SK-N-SH (cell line): ENCODE results near the gene FAHD2A. TPM values are rescaled to one million over a fixed set of nuclear protein-coding genes. Genes with fewer than 3 reads are reported as not detected.
"Not testable (repeated sequence)": the region's sequence is repeated elsewhere in the genome, so short reads cannot be mapped to it uniquely, and the experiment has no call there.

Source experiments
- CTCF ChIA-PET: fragments of 300-600, 350-600 bp; formaldehyde crosslinking; extraction: SDS; loops from one replicate; lab custom pipeline; 2021; lab: Yijun Ruan, JAX
- POLR2A ChIA-PET: fragments of 350-600 bp; sonication (Branson Sonifier 250); formaldehyde crosslinking; extraction: SDS; loops from one replicate; lab custom pipeline; 2020; ENCODE audit warnings: antibody characterized with exemption, inconsistent platforms; lab: Yijun Ruan, JAX
- DNase-seq: peaks from one replicate; pipeline ENCODE4 v3.0.0; 2012
- H2AFZ ChIP-seq: fragments of 200-600 bp; sonication (generic); 2 replicates; pipeline ENCODE4 v1.8.1; 2016; ENCODE audit warnings: antibody characterized with exemption, mild to moderate bottlenecking, low read depth
- H3F3A ChIP-seq: fragments of 200-600 bp; sonication (generic); replicated peaks from 2 replicates; pipeline ENCODE3; 2016; ENCODE audit warnings: antibody characterized with exemption, mild to moderate bottlenecking; ENCODE audit not compliant: insufficient read depth
- H3K27ac ChIP-seq, 2 experiments: fragments of 200-500 bp in 1 of 2; fragments of 200-600 bp in 1 of 2; sonication (Bioruptor generic) in 1 of 2; sonication (generic), shearing (Covaris generic) in 1 of 2; 2 replicates each; pipeline versions ENCODE4 v1.5.1 to v1.6.1; 2014 to 2016; ENCODE audit warnings: low read depth in 2 of 2, inconsistent platforms in 1 of 2, low read length in 1 of 2, mild to moderate bottlenecking in 1 of 2, mixed read lengths in 1 of 2
- H3K27me3 ChIP-seq: fragments of 200-600 bp; sonication (generic), shearing (Covaris generic); 2 replicates; pipeline ENCODE4 v1.6.1; 2016; ENCODE audit warnings: mixed run types; ENCODE audit not compliant: insufficient read depth
- H3K36me3 ChIP-seq, 2 experiments: fragments of 200-500 bp in 1 of 2; fragments of 200-600 bp in 1 of 2; sonication (Bioruptor generic) in 1 of 2; sonication (generic) in 1 of 2; replicated peaks in 1 of 2; 2 replicates each; pipeline versions ENCODE3 to v1.5.1; 2014 to 2016; ENCODE audit warnings: low read length in 1 of 2, mild to moderate bottlenecking in 1 of 2; ENCODE audit not compliant: insufficient read depth in 2 of 2, control insufficient read depth in 1 of 2
- H3K4me1 ChIP-seq, 2 experiments: fragments of 200-500 bp in 1 of 2; fragments of 200-600 bp in 1 of 2; sonication (Bioruptor generic) in 1 of 2; sonication (generic), shearing (Covaris generic) in 1 of 2; 2 replicates each; pipeline versions ENCODE4 v1.5.1 to v1.6.1; 2014 to 2016; ENCODE audit warnings: low read depth in 1 of 2, low read length in 1 of 2, mixed run types in 1 of 2; ENCODE audit not compliant: insufficient read depth in 2 of 2, control insufficient read depth in 1 of 2
- H3K4me2 ChIP-seq: fragments of 200-600 bp; sonication (generic), shearing (Covaris generic); 2 replicates; pipeline ENCODE4 v1.6.1; 2017; ENCODE audit warnings: mixed run types
- H3K4me3 ChIP-seq, 2 experiments: fragments of 200-500 bp in 1 of 2; fragments of 200-600 bp in 1 of 2; sonication (Bioruptor generic) in 1 of 2; sonication (generic), shearing (Covaris generic) in 1 of 2; 2 replicates each; pipeline versions ENCODE4 v1.5.1 to v1.8.1; 2014 to 2016; ENCODE audit warnings: low read depth in 2 of 2, inconsistent platforms in 1 of 2, low read length in 1 of 2, mild to moderate bottlenecking in 1 of 2, mixed read lengths in 1 of 2, moderate library complexity in 1 of 2
- H3K79me2 ChIP-seq: fragments of 200-600 bp; sonication (generic); 2 replicates; pipeline ENCODE4 v1.8.1; 2017; ENCODE audit warnings: mild to moderate bottlenecking; ENCODE audit not compliant: insufficient read depth
- H3K9ac ChIP-seq: fragments of 200-600 bp; sonication (generic); 2 replicates; pipeline ENCODE4 v1.6.1; 2017; ENCODE audit warnings: mixed run types
- H3K9me2 ChIP-seq: fragments of 200-600 bp; sonication (generic); 2 replicates; pipeline ENCODE4 v1.6.1; 2017; ENCODE audit warnings: mixed run types
- H3K9me3 ChIP-seq: fragments of 200-600 bp; sonication (generic); 2 replicates; pipeline ENCODE4 v1.6.1; 2017; ENCODE audit warnings: mixed run types, mild to moderate bottlenecking, moderate library complexity
- H4K20me1 ChIP-seq: fragments of 200-600 bp; sonication (generic); 2 replicates; pipeline ENCODE4 v1.6.1; 2017; ENCODE audit warnings: mild to moderate bottlenecking, mixed run types; ENCODE audit not compliant: insufficient read depth
- CHD2 ChIP-seq: fragments of 150-350 bp; IDR thresholded peaks from 2 replicates; pipeline ENCODE4 v1.6.1; 2018; ENCODE audit warnings: low read length; ENCODE audit not compliant: partially characterized antibody
- FOSL2 ChIP-seq: IDR thresholded peaks from 2 replicates; pipeline ENCODE4 v1.4.0; 2012; ENCODE audit warnings: low read depth, mild to moderate bottlenecking, moderate library complexity, borderline replicate concordance
- GATA2 ChIP-seq: sonication (generic); formaldehyde crosslinking; IDR thresholded peaks from 2 replicates; pipeline ENCODE4 v1.5.0; 2020; ENCODE audit warnings: mild to moderate bottlenecking, missing genetic modification reagents
- MXI1 ChIP-seq: IDR thresholded peaks from 2 replicates; pipeline ENCODE4 v1.6.1; 2012; ENCODE audit warnings: mild to moderate bottlenecking, low read depth, low read length, improper control_type of control experiment
- NFIC ChIP-seq: IDR thresholded peaks from 2 replicates; pipeline ENCODE4 v1.4.0; 2012; ENCODE audit warnings: borderline replicate concordance
- NRF1 ChIP-seq: IDR thresholded peaks from 2 replicates; pipeline ENCODE4 v1.6.1; 2012; ENCODE audit warnings: low read depth, mild to moderate bottlenecking, low read length
- RAD21 ChIP-seq: IDR thresholded peaks from 2 replicates; pipeline ENCODE4 v1.6.1; 2012; ENCODE audit warnings: mild to moderate bottlenecking, low read length
- REST ChIP-seq: IDR thresholded peaks from 2 replicates; pipeline ENCODE4 v1.6.1; 2012; ENCODE audit warnings: mild to moderate bottlenecking, low read depth, low read length, moderate library complexity
- SMC3 ChIP-seq: IDR thresholded peaks from 2 replicates; pipeline ENCODE4 v1.6.1; 2012; ENCODE audit warnings: low read depth, low read length, improper control_type of control experiment
- WGBS: methylation state at CpG from one replicate; pipeline ENCODE4 v1.1.6; 2017; ENCODE audit warnings: low lambda C conversion rate; 5-methylcytosine and 5-hydroxymethylcytosine counted together
- polyA plus RNA-seq, 3 experiments: library from polyadenylated mRNA; depleted of rRNA; stranded (reverse); fragments of >200 nt; gene quantifications; 2 replicates each; pipeline ENCODE4 v1.2.3, GENCODE V29; 2012
- TF ChIP-seq, protein P1 (sequence below): IDR thresholded peaks from 2 replicates; pipeline ENCODE4 v1.4.0; 2012; ENCODE audit warnings: low read depth, borderline replicate concordance

The FAHD2A gene
- polyA plus RNA-seq, 1 of the 3 experiments (the other 2 are of a cell fraction): 40.5 TPM

GRCh38 chr2:95376311-95377215 lies 25.9 kb upstream of the FAHD2A start:
- no peak for TF ChIP-seq NRF1
- TF ChIP-seq GATA2 (CRISPR knock-in tag): no peak
- TF ChIP-seq, all 33 proteins: peak for 0
- no peak overlapping the region for H2AFZ ChIP-seq
- no peaks in the 10 kb centered on the region for H3K79me2 ChIP-seq
- no peak overlapping the region for H3K4me3 ChIP-seq
- WGBS: 54% methylated on average over 18 of the region's 22 CpGs
- POLR2A ChIA-PET: no interaction called here
- no peak overlapping the region for H3K27ac ChIP-seq
- H3K36me3 ChIP-seq: no peaks in the 10 kb centered on the region
- no peak for DNase-seq
- H3K9ac ChIP-seq: no peak overlapping the region
- H3K4me1 ChIP-seq: no peaks in the 10 kb centered on the region
- CTCF ChIA-PET: no interaction called here
- H3F3A ChIP-seq: no peaks in the 10 kb centered on the region
- H3K27me3 ChIP-seq: peaks cover 20% of the 10 kb centered on the region; the same call in 1 of the 2 replicates
- H3K9me2 ChIP-seq: no peaks in the 10 kb centered on the region
- no peaks in the 10 kb centered on the region for H4K20me1 ChIP-seq
- no peaks in the 10 kb centered on the region for H3K9me3 ChIP-seq
- no peak overlapping the region for H3K4me2 ChIP-seq

DNA sequence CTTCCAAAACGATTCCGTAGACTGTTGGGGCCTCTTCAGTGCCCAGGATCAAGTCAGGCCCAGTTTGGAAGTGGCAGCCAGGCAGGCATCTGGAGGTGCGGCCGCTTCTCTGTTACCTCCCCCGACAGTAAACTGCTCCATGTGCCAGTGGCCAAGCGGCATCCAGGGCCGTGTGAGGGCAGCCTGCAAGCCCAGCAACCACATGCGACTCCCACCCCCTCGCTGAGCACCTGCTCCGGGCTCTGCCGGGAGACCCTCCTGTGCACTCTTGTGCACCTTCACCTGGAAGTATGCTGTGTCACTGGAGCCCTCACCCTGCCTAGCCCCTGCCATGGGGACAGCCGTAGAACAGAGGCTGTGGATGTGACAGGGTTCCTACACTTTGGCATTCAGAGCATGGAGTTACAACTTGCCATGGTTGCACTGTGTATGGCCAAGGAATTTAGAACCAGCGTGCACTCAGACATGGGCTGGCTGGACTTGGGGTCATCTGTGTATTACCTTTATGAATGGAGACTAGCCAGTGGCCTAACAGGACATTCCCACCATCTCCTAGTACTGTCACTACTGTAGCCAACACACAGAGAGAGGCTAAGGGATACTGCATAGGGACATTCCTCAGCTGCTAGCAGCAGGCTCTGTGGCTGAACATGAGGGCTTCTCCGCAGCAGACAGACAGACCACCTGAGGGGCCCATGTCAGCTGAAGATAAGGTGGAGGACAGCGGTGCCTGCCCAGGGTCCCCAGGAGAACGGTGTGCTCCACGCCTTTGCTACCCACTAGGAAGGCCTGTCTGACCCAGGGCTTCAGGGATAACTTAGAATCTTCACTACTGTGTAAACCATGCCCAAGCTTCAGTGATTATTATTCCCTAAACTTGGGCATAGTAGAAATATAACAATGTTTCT lies 25.0 kb upstream of the FAHD2A start:
- Histone ChIP-seq H3K36me3 (no peaks in the 10 kb centered on the region), H3K27me3 (peaks cover 15% of the 10 kb centered on the region; the same call in 1 of the 2 replicates), H3F3A (no peaks in the 10 kb centered on the region), H3K9me2 (no peaks in the 10 kb centered on the region), H3K4me1 (no peaks in the 10 kb centered on the region), H3K4me3 (no peak overlapping the region), H3K4me2 (no peak overlapping the region), H3K9ac (no peak overlapping the region), H2AFZ (no peak overlapping the region), H3K9me3 (no peaks in the 10 kb centered on the region), H3K79me2 (no peaks in the 10 kb centered on the region), H3K27ac (no peak overlapping the region), H4K20me1 (no peaks in the 10 kb centered on the region)
- no peak for TF ChIP-seq REST
- TF ChIP-seq FOSL2: no peak
- TF ChIP-seq RAD21: no peak
- no peak for TF ChIP-seq CHD2
- TF ChIP-seq NFIC: no peak
- TF ChIP-seq, protein P1, sequence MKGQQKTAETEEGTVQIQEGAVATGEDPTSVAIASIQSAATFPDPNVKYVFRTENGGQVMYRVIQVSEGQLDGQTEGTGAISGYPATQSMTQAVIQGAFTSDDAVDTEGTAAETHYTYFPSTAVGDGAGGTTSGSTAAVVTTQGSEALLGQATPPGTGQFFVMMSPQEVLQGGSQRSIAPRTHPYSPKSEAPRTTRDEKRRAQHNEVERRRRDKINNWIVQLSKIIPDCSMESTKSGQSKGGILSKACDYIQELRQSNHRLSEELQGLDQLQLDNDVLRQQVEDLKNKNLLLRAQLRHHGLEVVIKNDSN: no peak
- no peak for TF ChIP-seq MXI1
- no peak for TF ChIP-seq SMC3
- ChIA-PET POLR2A (no interaction called here), CTCF (interaction anchor here (3.1 kb wide), 1 partner anchor 11 kb away, joined by 19 read pairs; no protein-coding TSS in a partner anchor)
- WGBS: 61% methylated on average over 12 of the region's 17 CpGs
- no peak for DNase-seq

GRCh38 chr2:95378281-95378680 lies 24.2 kb upstream of the FAHD2A start:
- POLR2A ChIA-PET, H4K20me1 ChIP-seq: not testable (repeated sequence)
- whole genome bisulfite sequencing: 72% methylated on average over 7 of the region's 7 CpGs

More at GRCh38 chr2:95378281-95378680, 24.2 kb upstream of the FAHD2A start:
- CTCF ChIA-PET: interaction anchor here (3.1 kb wide), 1 partner anchor 11 kb away, joined by 19 read pairs; no protein-coding TSS in a partner anchor
- H3K9me2 ChIP-seq, H3K4me3 ChIP-seq, H3K79me2 ChIP-seq, H3K4me1 ChIP-seq, H3K27ac ChIP-seq, DNase-seq, H3K9me3 ChIP-seq, H3K36me3 ChIP-seq, H3F3A ChIP-seq, H3K4me2 ChIP-seq, H2AFZ ChIP-seq, H3K9ac ChIP-seq: not testable (repeated sequence)
- H3K27me3 ChIP-seq: peaks cover 15% of the 10 kb centered on the region; the same call in 1 of the 2 replicates
